ENCODE measurements around the gene ASMTL. TPM values are rescaled to one million over a fixed set of nuclear protein-coding genes. Genes with fewer than 3 reads are reported as not detected.
A peak's percentile ranks its signal among the peaks of the same experiment; 100 is the strongest.
"Not testable (repeated sequence)": the region's sequence is repeated elsewhere in the genome, so short reads cannot be mapped to it uniquely, and the experiment has no call there.

ASMTL gene
- polyA plus RNA-seq, 6 donors from 2014 or later, result 49.2 to 66.0 (median 57.7) TPM

DNA sequence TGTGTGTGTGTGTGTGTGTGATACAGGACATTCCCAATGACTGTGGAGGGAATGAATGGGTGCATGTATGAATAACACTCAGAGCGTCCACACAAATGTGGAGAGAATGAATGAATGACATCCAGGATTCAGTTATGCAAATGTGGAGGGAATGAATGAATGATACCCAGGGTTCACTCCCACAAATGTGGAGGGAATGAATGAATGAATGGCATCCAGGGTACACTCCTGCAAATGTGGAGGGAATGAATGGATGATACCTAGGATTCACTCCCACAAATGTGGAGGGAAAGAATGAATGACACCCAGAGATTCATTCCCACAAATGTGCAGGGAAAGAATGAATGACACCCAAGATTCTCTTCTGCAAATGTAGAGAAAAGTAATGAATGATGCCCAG lies 36.0 kb upstream of the ASMTL start:
- ATAC-seq (ENCODE audit: low read depth in 2 of 2) (no peak), DNase-seq (no peak)
- Mint-ChIP-seq H3K4me1 (peaks cover 44 to 49% (median 47%) of the 10 kb centered on the region in 3 donors), H3K4me3 (no peak overlapping the region), H3K36me3 (peaks cover 15 to 27% of the 10 kb centered on the region in 2 donors), H3K27ac (peak overlapping the region in 4 of 6 donors; percentile 47 to 94 (median 82)), H3K27me3 (no peaks in the 10 kb centered on the region), H3K9me3 (peaks cover 0 to 10% (median 0%) of the 10 kb centered on the region in 7 donors)

- no peaks in the 10 kb centered on the region for H3K27me3 Mint-ChIP-seq
- H3K4me3 Mint-ChIP-seq, result no peak overlapping the region
- H3K36me3 Mint-ChIP-seq, result peaks cover 15 to 27% of the 10 kb centered on the region in 2 donors
- peaks cover 0 to 10% (median 0%) of the 10 kb centered on the region in 7 donors for H3K9me3 Mint-ChIP-seq
- H3K4me1 Mint-ChIP-seq, result peaks cover 42 to 49% (median 44%) of the 10 kb centered on the region in 3 donors
- peak overlapping the region in 3 of 6 donors; percentile 34 to 94 (median 89) for H3K27ac Mint-ChIP-seq
- DNase-seq, result no peak
- ATAC-seq (ENCODE audit: low read depth in 2 of 2), result no peak
Observed at GRCh38 chrX:1488141-1488540, 35.4 kb upstream of the ASMTL start.

- ATAC-seq (ENCODE audit: low read depth in 2 of 2), result no peak
- Mint-ChIP-seq H3K4me1 (peaks cover 34 to 43% (median 42%) of the 10 kb centered on the region in 3 donors), H3K36me3 (peaks cover 15 to 27% of the 10 kb centered on the region in 2 donors)
Observed at GRCh38 chrX:1487401-1487800, 34.7 kb upstream of the ASMTL start.

DNA sequence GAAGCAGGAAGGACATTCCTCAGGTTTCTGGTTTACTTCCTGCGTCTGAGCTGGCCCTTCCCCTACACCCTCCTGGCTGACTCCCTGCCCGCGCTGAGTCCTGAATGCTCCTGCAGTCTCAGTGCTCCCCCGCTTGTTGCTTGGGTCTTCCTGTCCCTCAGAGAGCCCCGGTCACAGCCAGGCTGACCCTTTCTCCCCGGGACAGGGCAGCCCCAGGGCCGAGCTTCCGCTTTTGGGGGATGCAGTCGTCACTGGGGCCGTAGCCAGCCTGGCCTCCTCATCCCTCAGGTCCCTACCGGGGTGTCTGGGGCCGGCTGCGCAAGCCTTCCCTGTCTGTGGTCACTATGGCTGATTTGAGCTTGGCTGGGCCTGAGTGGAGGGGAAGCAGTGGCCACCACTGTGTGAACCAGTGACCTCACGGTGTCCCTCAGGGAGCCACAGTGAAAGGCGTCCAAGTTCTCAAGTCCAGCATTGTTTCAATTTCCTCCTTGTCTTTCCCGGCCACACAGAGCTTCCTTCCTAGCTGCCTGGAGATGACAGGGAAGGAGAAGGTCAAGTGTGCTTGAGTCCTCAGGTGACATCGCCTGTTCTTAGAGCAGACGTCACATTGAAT lies 34.1 kb upstream of the ASMTL start:
- ATAC-seq (ENCODE audit: low read depth in 2 of 2), result no peak
- peaks cover 10 to 23% of the 10 kb centered on the region in 2 donors for H3K36me3 Mint-ChIP-seq
- peak overlapping the region in 2 of 8 donors; percentile 4 to 24 for H3K4me3 Mint-ChIP-seq
- peaks cover 34 to 43% (median 42%) of the 10 kb centered on the region in 3 donors for H3K4me1 Mint-ChIP-seq
- no peak for DNase-seq
- peaks cover 0 to 7% (median 0%) of the 10 kb centered on the region in 7 donors for H3K9me3 Mint-ChIP-seq
- H3K27me3 Mint-ChIP-seq, result no peaks in the 10 kb centered on the region
- peak overlapping the region; percentile 32 to 81 (median 51) for H3K27ac Mint-ChIP-seq

More at GRCh38 chrX:1487401-1487800, 34.7 kb upstream of the ASMTL start:
- DNase-seq, result no peak
- Mint-ChIP-seq H3K4me3 (peak overlapping the region in 2 of 8 donors; percentile 24 to 52), H3K9me3 (peaks cover 0 to 10% (median 0%) of the 10 kb centered on the region in 7 donors), H3K27me3 (no peaks in the 10 kb centered on the region), H3K27ac (peak overlapping the region in 5 of 6 donors; percentile 39 to 81 (median 52))

DNA sequence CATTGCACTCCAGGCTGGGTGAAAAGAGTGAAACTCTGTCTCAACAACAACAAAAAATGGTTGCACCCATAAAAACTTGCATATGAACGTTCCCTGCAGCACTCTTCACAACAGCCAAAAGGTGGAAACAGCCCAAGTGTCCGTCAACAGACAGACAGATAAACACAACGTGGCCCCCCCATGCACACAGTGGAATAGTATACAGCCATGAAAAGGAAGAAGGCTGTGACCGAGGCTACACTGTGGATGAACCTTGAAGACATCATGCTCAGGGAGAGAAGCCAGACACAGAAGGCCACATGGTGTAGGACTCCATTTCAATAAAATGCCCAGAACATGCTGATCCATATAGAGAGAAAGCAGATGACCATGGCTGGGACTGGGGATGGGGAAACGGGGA lies 33.5 kb upstream of the ASMTL start:
- H3K36me3 Mint-ChIP-seq, result peaks cover 3 to 17% of the 10 kb centered on the region in 2 donors
- peaks cover 30 to 49% (median 43%) of the 10 kb centered on the region in 3 donors for H3K4me1 Mint-ChIP-seq
- DNase-seq, result no peak
- no peak overlapping the region for H3K4me3 Mint-ChIP-seq
- H3K27me3 Mint-ChIP-seq, result no peaks in the 10 kb centered on the region
- H3K9me3 Mint-ChIP-seq, result peaks cover 0 to 1% (median 0%) of the 10 kb centered on the region in 7 donors
- ATAC-seq (ENCODE audit: low read depth in 2 of 2), result no peak
- H3K27ac Mint-ChIP-seq, result peak overlapping the region in 5 of 6 donors; percentile 30 to 79 (median 38)

DNA sequence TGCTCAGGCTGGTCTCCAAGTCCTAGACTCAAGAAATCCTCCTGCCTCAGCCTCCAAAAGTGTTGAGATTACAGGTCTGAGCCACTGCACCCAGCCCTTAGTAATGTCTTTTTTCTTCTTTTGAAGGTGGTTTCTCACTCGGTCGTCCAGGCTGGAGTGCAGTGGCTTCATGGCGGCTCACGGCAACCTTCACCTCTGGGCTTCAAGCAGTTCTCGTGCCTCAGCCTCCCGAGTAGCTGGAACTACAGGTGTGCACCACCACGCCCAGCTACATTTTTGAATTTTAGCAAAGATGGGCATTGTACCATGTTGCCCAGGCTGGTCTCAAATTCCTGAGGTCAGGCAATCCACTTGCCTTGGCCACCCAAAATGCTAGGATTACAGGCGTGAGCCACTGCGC lies 32.3 kb upstream of the ASMTL start:
- ATAC-seq (ENCODE audit: low read depth in 2 of 2), result no peak
- H3K9me3 Mint-ChIP-seq, result peaks cover 0 to 5% (median 0%) of the 10 kb centered on the region in 7 donors
- peak overlapping the region in 2 of 6 donors; percentile 54 to 92 for H3K27ac Mint-ChIP-seq
- H3K27me3 Mint-ChIP-seq, result no peaks in the 10 kb centered on the region
- H3K36me3 Mint-ChIP-seq, result peaks cover 5 to 22% of the 10 kb centered on the region in 2 donors
- no peak for DNase-seq
- H3K4me3 Mint-ChIP-seq, result peak overlapping the region in 1 of 8 donors; percentile 36
- peaks cover 33 to 61% (median 54%) of the 10 kb centered on the region in 3 donors for H3K4me1 Mint-ChIP-seq

- H3K4me3 Mint-ChIP-seq, result peak overlapping the region in 1 of 8 donors; percentile 36
- H3K36me3 Mint-ChIP-seq, result peaks cover 9 to 26% of the 10 kb centered on the region in 2 donors
- peaks cover 0 to 5% (median 2%) of the 10 kb centered on the region in 7 donors for H3K9me3 Mint-ChIP-seq
- H3K27ac Mint-ChIP-seq, result peak overlapping the region in 5 of 6 donors; percentile 27 to 93 (median 80)
- H3K4me1 Mint-ChIP-seq, result peaks cover 35 to 64% (median 58%) of the 10 kb centered on the region in 3 donors
- ATAC-seq (ENCODE audit: low read depth in 2 of 2) (no peak), DNase-seq (no peak)
- H3K27me3 Mint-ChIP-seq, result no peaks in the 10 kb centered on the region
Observed at GRCh38 chrX:1484638-1485019, 31.9 kb upstream of the ASMTL start.

DNA sequence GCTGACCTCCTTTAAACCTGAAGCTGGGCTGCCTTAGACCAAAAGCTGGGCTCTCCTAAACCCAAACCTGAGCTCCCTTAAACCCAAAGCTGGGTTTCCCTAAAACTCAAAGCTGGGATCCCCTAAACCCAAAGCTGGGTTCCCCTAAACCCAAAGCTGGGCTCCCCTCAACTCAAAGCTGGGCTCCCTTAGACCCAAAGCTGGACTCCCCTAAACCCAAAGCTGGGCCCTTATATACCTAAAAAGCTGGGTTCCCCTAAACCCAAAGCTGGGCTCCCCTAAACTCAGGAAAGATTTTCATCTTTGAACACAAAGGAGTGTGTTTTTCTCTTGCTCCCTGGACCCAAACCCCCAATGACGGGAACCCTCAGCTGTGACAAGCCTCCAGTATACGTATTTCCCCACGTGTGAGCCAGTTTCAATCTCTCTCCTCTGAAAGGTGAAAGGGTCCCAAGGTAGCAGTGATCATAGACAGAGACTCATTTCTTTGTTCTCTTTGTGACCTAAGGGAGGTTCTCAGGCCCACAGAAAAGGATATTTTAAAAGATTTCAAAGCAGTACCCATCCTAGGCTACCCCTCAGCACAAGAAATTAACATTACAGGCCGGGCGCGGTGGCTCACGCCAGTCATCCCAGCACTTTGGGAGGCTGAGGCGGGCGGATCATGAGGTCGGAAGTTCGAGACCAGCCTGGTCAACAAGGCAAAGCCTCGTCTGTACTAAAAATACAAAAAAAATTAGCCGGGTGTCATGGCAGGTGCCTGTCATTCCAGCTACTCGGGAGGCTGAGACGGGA lies 31.3 kb upstream of the ASMTL start:
- Mint-ChIP-seq H3K27me3 (no peaks in the 10 kb centered on the region), H3K36me3 (peaks cover 15 to 27% of the 10 kb centered on the region in 2 donors), H3K27ac (peak overlapping the region; percentile 78 to 95 (median 86)), H3K4me3 (peak overlapping the region in 5 of 8 donors; percentile 25 to 47 (median 41)), H3K4me1 (peaks cover 41 to 70% (median 64%) of the 10 kb centered on the region in 3 donors), H3K9me3 (peaks cover 0 to 11% (median 7%) of the 10 kb centered on the region in 7 donors)
- peak; percentile 27 to 32 for ATAC-seq (ENCODE audit: low read depth in 2 of 2)
- DNase-seq, result no peak

GRCh38 chrX:1482530-1482928 lies 29.8 kb upstream of the ASMTL start:
- peaks cover 0 to 14% (median 9%) of the 10 kb centered on the region in 7 donors for H3K9me3 Mint-ChIP-seq
- H3K36me3 Mint-ChIP-seq, result peaks cover 27% of the 10 kb centered on the region in 2 donors

DNA sequence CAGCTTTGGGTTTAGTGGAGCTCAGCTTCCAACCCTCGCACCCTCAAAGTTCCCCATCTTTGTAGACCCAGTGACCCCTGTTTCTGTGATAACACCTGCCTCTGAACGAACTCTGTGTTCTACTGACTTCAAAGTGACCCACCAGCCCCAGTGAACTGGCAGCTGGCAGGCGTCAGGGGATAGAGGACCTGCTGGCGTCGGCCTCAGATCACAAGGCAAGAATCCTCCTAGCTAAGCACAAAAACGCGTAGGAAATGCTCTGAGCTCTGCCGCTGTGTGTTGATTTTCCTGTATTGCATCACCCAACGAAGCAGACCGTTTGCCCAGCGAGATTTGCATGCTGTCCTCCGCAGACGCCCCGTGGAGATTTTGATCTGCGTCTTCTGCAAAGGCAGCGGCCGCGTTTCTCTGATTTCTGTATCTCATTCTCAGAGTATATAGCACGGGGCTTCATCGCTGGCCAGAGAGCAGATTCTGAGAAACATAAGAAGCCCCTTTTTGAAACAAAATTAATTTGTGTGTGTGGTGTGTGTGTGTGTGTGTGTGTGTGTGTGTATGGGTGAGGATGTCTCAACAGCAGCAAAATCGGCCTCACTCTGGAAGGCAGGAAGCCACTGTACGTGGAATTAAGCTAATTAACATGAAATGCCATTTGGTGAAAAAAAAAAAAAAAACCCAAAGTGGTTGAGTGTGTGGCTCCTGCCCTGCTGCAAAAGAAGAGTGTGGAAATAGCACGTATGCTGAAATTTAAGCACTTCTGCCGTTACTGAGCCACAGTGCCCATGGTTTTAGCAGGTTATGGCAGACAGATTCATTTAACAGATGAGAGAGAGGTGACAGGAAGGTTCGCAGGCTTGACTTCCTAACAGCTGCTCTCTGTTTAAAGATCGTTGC lies 29.2 kb upstream of the ASMTL start:
- peaks cover 0 to 14% (median 9%) of the 10 kb centered on the region in 7 donors for H3K9me3 Mint-ChIP-seq
- H3K4me3 Mint-ChIP-seq, result peak overlapping the region; percentile 75 to 90 (median 84)
- peaks cover 47 to 82% (median 73%) of the 10 kb centered on the region in 3 donors for H3K4me1 Mint-ChIP-seq
- ATAC-seq (ENCODE audit: low read depth in 2 of 2) (peak; percentile 82), DNase-seq (peak; percentile 79)
- H3K27ac Mint-ChIP-seq, result peak overlapping the region; percentile 92 to 99 (median 96)
- peaks cover 33% of the 10 kb centered on the region in 2 donors for H3K36me3 Mint-ChIP-seq
- no peaks in the 10 kb centered on the region for H3K27me3 Mint-ChIP-seq

More at GRCh38 chrX:1482530-1482928, 29.8 kb upstream of the ASMTL start:
- not testable (repeated sequence) for ATAC-seq (ENCODE audit: low read depth in 2 of 2); H3K27me3 Mint-ChIP-seq; DNase-seq
- H3K27ac Mint-ChIP-seq, result peak overlapping the region in 5 of 6 donors; percentile 92 to 99 (median 95)
- H3K4me1 Mint-ChIP-seq, result peaks cover 47 to 82% (median 73%) of the 10 kb centered on the region in 3 donors
- H3K4me3 Mint-ChIP-seq, result peak overlapping the region in 5 of 8 donors; percentile 75 to 90 (median 83)

GRCh38 chrX:1480082-1480785 lies 27.5 kb upstream of the ASMTL start:
- DNase-seq (no peak), ATAC-seq (ENCODE audit: low read depth in 2 of 2) (no peak)
- Mint-ChIP-seq H3K4me1 (peaks cover 51 to 89% (median 81%) of the 10 kb centered on the region in 3 donors), H3K27me3 (no peaks in the 10 kb centered on the region), H3K27ac (peak overlapping the region; percentile 69 to 99 (median 92)), H3K9me3 (peaks cover 0 to 14% (median 9%) of the 10 kb centered on the region in 7 donors), H3K36me3 (peaks cover 34 to 39% of the 10 kb centered on the region in 2 donors), H3K4me3 (peak overlapping the region in 7 of 8 donors; percentile 44 to 85 (median 79))

Measured in naive B cell (primary cell).